Measurements from ENCODE around the gene ING5. TPM values are rescaled to one million over a fixed set of nuclear protein-coding genes. Genes with fewer than 3 reads are reported as not detected.

The ING5 gene
- total and polyA plus RNA-seq, 8 donors = 14.1 to 63.9 (median 22.3) TPM

GRCh38 chr2:241690202-241690717, 11.6 kb upstream of the ING5 start:
- DNase-seq (peak in 1 of 6 donors; percentile 31), ATAC-seq (no peak), FAIRE-seq (no peak)
- no peak overlapping the region for H3K4me3 ChIP-seq
- no peaks in the 10 kb centered on the region for H3K9me3 ChIP-seq
- TF ChIP-seq, protein P1, sequence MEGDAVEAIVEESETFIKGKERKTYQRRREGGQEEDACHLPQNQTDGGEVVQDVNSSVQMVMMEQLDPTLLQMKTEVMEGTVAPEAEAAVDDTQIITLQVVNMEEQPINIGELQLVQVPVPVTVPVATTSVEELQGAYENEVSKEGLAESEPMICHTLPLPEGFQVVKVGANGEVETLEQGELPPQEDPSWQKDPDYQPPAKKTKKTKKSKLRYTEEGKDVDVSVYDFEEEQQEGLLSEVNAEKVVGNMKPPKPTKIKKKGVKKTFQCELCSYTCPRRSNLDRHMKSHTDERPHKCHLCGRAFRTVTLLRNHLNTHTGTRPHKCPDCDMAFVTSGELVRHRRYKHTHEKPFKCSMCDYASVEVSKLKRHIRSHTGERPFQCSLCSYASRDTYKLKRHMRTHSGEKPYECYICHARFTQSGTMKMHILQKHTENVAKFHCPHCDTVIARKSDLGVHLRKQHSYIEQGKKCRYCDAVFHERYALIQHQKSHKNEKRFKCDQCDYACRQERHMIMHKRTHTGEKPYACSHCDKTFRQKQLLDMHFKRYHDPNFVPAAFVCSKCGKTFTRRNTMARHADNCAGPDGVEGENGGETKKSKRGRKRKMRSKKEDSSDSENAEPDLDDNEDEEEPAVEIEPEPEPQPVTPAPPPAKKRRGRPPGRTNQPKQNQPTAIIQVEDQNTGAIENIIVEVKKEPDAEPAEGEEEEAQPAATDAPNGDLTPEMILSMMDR (IDR thresholded peaks at IDR 0.05) = no peak
- intact Hi-C loops (cut with DNase I) = no loop called here
- H3K4me1 ChIP-seq = peaks cover 0 to 17% (median 7%) of the 10 kb centered on the region in 3 donors
- peaks cover 0 to 7% (median 0%) of the 10 kb centered on the region in 3 donors for H3K36me3 ChIP-seq
- WGBS, 2 donors = 83 to 86% methylated on average over 6 of the region's 6 CpGs
- no peak overlapping the region for H3K27ac ChIP-seq
- H3K27me3 ChIP-seq = no peaks in the 10 kb centered on the region

DNA sequence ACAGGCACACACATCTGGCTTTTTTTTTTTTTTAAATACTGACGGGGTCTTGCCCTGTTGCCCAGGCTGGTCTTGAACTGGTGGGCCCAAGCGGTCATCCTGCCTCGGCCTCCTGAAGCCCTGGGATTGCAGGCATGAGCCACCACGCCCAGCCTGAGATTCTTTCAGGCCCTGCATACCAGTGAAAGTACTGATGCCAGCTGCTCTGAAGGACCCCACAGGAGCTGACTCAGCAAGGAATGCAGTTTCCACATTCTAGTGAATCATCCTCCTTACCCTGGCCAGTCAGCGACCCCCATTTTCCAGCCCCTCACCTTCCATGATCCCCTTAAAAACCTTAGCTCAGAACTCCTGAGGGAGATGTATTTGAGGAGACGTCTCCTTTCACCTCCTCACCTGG, 9.4 kb upstream of the ING5 start:
- ATAC-seq (no peak), DNase-seq (peak in 1 of 6 donors; percentile 27), FAIRE-seq (no peak)
- H3K27ac ChIP-seq = no peak overlapping the region
- no peaks in the 10 kb centered on the region for H3K9me3 ChIP-seq
- TF ChIP-seq, protein P1 (IDR thresholded peaks at IDR 0.05) = no peak
- peaks cover 0 to 7% (median 0%) of the 10 kb centered on the region in 3 donors for H3K36me3 ChIP-seq
- WGBS, 2 donors = 93 to 97% methylated on average over 6 of the region's 6 CpGs
- intact Hi-C loops (cut with DNase I) = no loop called here
- H3K27me3 ChIP-seq = no peaks in the 10 kb centered on the region
- peaks cover 0 to 10% (median 7%) of the 10 kb centered on the region in 3 donors for H3K4me1 ChIP-seq
- no peak overlapping the region for H3K4me3 ChIP-seq

- intact Hi-C loops (cut with DNase I) = no loop called here
- no peak for ATAC-seq
- 94 to 96% methylated on average over 4 of the region's 4 CpGs for WGBS, 2 donors
- Histone ChIP-seq H3K9me3 (no peaks in the 10 kb centered on the region), H3K27me3 (no peaks in the 10 kb centered on the region), H3K27ac (no peak overlapping the region), H3K4me1 (peaks cover 0 to 2% (median 0%) of the 10 kb centered on the region in 3 donors), H3K4me3 (no peak overlapping the region), H3K36me3 (peaks cover 0 to 7% (median 0%) of the 10 kb centered on the region in 3 donors)
- FAIRE-seq = no peak
- DNase-seq = no peak
- TF ChIP-seq, protein P1 (IDR thresholded peaks at IDR 0.05) = no peak
These were observed 6.2 kb upstream of the ING5 start for GRCh38 chr2:241695651-241696050.

DNA sequence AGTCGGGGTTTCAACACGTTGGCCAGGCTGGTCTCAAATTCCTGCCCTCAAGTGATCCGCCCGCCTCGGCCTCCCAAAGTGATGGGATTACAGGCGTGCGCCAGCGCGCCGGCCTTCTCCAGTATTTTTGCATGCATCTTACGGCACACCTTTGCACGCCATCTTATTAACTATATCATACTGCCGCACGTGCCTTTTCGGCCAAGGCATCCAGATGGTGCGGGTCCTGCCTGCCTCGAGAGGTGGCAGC, 765 bp upstream of the ING5 start:
- TF ChIP-seq, protein P1 (IDR thresholded peaks at IDR 0.05) = peak in 3 of 4 donors; percentile 9 to 30 (median 22)
- DNase-seq (no peak), ATAC-seq (no peak), FAIRE-seq (no peak)
- Histone ChIP-seq H3K4me1 (peaks cover 4 to 10% (median 6%) of the 10 kb centered on the region in 3 donors), H3K27me3 (no peaks in the 10 kb centered on the region), H3K4me3 (peak overlapping the region; percentile 77 to 87 (median 80)), H3K36me3 (peaks cover 0 to 7% (median 0%) of the 10 kb centered on the region in 3 donors), H3K9me3 (no peaks in the 10 kb centered on the region), H3K27ac (peak overlapping the region; percentile 92 to 100 (median 98))
- 0 to 1% methylated on average over 17 of the region's 17 CpGs for WGBS, 2 donors
- intact Hi-C loops (cut with DNase I) = no loop called here

All from pancreas (tissue), 10 donors.